Stromal cell of bone marrow (primary cell): ENCODE measurements around the gene TPM4.

Experiments used
- DNase-seq: peaks from one replicate; pipeline ENCODE4 v3.0.0-alpha.2; 2012; ENCODE audit warnings: low read depth

The TPM4 gene

GRCh38 chr19:16127776-16128371 lies 51.6 kb downstream of the TPM4 start:
- DNase-seq: no peak

GRCh38 chr19:16131648-16132047 lies 55.4 kb downstream of the TPM4 start:
- no peak for DNase-seq

GRCh38 chr19:16133818-16134217 lies 57.5 kb downstream of the TPM4 start:
- DNase-seq: no peak

GRCh38 chr19:16134510-16134909 lies 58.2 kb downstream of the TPM4 start:
- no peak for DNase-seq

GRCh38 chr19:16135430-16136127 lies 59.3 kb downstream of the TPM4 start:
- DNase-seq: no peak

- DNase-seq: no peak
These were observed 60.1 kb downstream of the TPM4 start for GRCh38 chr19:16136185-16136999.

GRCh38 chr19:16139752-16140151 lies 63.5 kb downstream of the TPM4 start:
- DNase-seq: no peak

GRCh38 chr19:16141043-16141442 lies 64.7 kb downstream of the TPM4 start:
- DNase-seq: no peak

GRCh38 chr19:16142032-16142580 lies 65.8 kb downstream of the TPM4 start:
- no peak for DNase-seq

GRCh38 chr19:16143399-16144215 lies 67.3 kb downstream of the TPM4 start, which contains the start of gene HSH2D:
HSH2D (plus strand) TSS chr19:16143685; CDS start chr19:16148751, 5,066 bp downstream.
- DNase-seq: no peak

- DNase-seq: no peak
These were observed 67.9 kb downstream of the TPM4 start for GRCh38 chr19:16144216-16144581.

GRCh38 chr19:16146112-16146511 lies 69.8 kb downstream of the TPM4 start:
- no peak for DNase-seq

GRCh38 chr19:16148443-16149229 lies 72.3 kb downstream of the TPM4 start:
- no peak for DNase-seq
